Measurements from ENCODE around the gene SAMD11. TPM values are rescaled to one million over a fixed set of nuclear protein-coding genes. Genes with fewer than 3 reads are reported as not detected.
"Not testable (repeated sequence)": the region's sequence is repeated elsewhere in the genome, so short reads cannot be mapped to it uniquely, and the experiment has no call there.

Gene SAMD11
- not detected for total RNA-seq
- polyA plus RNA-seq (2013, experiment 1 of 2) = not detected
- 0.29 TPM for polyA plus RNA-seq (2013, experiment 2 of 2)
- total RNA-seq = 0 to 0.68 (median 0.06) reads per million in 172 experiments

GRCh38 chr1:923131-923990, at the start of gene SAMD11:
Gene SAMD11, plus strand, starts transcription at chr1:923923. Its CDS starts 509 bp downstream, at chr1:924432.
- Mint-ChIP-seq H3K9me3 (no peaks in the 10 kb centered on the region), H3K4me3 (peak within 1 kb of the TSS; percentile 86), H3K36me3 (ENCODE audit: low read depth) (no peaks in the 10 kb centered on the region), H3K27ac (no peak within 1 kb of the TSS), H3K27me3 (peaks cover 62% of the 10 kb centered on the region), H3K4me1 (ENCODE audit: low read depth) (peaks cover 17% of the 10 kb centered on the region)
- ChIA-PET POLR2A (no interaction called here), CTCF (no interaction called here)
- peak; percentile 53 for ATAC-seq (ENCODE audit: poor library complexity)
- Histone ChIP-seq H3K4me1 (ENCODE audit: insufficient read depth, low read length) (peaks cover 44% of the 10 kb centered on the region), H3K36me3 (ENCODE audit: insufficient read depth, low read length) (no peaks in the 10 kb centered on the region), H3K27ac (ENCODE audit: low read depth in 1 of 2, low read length in 2 of 2) (no peak within 1 kb of the TSS), H3K4me3 (ENCODE audit: low read length) (peak within 1 kb of the TSS; percentile 41), H3K9me3 (ENCODE audit: control insufficient read depth in 1 of 2, insufficient read depth in 1 of 2, low read length in 2 of 2) (peaks cover 0 to 53% of the 10 kb centered on the region in 2 experiments), H3K27me3 (ENCODE audit: control insufficient read depth in 1 of 2, insufficient read depth in 2 of 2, low read length in 2 of 2) (peaks cover 51 to 66% of the 10 kb centered on the region in 2 experiments)
- no peak for TF ChIP-seq CTCF (IDR thresholded peaks at IDR 0.05)
- peak; percentile 51 to 84 (median 65) for DNase-seq
- intact Hi-C loops (cut with DNase I, micrococcal nuclease) = no loop called here

- H3K27ac Mint-ChIP-seq; H3K4me1 ChIP-seq (ENCODE audit: insufficient read depth, low read length); intact Hi-C loops (cut with DNase I, micrococcal nuclease); CTCF ChIA-PET; DNase-seq; H3K27me3 Mint-ChIP-seq; H3K27ac ChIP-seq (ENCODE audit: low read depth in 1 of 2, low read length in 2 of 2); H3K36me3 Mint-ChIP-seq (ENCODE audit: low read depth); H3K4me1 Mint-ChIP-seq (ENCODE audit: low read depth); POLR2A ChIA-PET; ATAC-seq (ENCODE audit: poor library complexity); H3K4me3 Mint-ChIP-seq; H3K27me3 ChIP-seq (ENCODE audit: control insufficient read depth in 1 of 2, insufficient read depth in 2 of 2, low read length in 2 of 2); H3K4me3 ChIP-seq (ENCODE audit: low read length); H3K9me3 Mint-ChIP-seq; H3K36me3 ChIP-seq (ENCODE audit: insufficient read depth, low read length); H3K9me3 ChIP-seq (ENCODE audit: control insufficient read depth in 1 of 2, insufficient read depth in 1 of 2, low read length in 2 of 2): not testable (repeated sequence)
Measured at GRCh38 chr1:876428-877208, 47.1 kb upstream of the SAMD11 start.

- H3K27me3 ChIP-seq (ENCODE audit: control insufficient read depth in 1 of 2, insufficient read depth in 2 of 2, low read length in 2 of 2); H3K4me3 Mint-ChIP-seq; H3K27ac Mint-ChIP-seq; H3K27me3 Mint-ChIP-seq; H3K4me1 ChIP-seq (ENCODE audit: insufficient read depth, low read length); DNase-seq; H3K36me3 ChIP-seq (ENCODE audit: insufficient read depth, low read length); POLR2A ChIA-PET; ATAC-seq (ENCODE audit: poor library complexity); H3K4me3 ChIP-seq (ENCODE audit: low read length); H3K9me3 ChIP-seq (ENCODE audit: control insufficient read depth in 1 of 2, insufficient read depth in 1 of 2, low read length in 2 of 2); H3K4me1 Mint-ChIP-seq (ENCODE audit: low read depth); CTCF ChIA-PET; H3K36me3 Mint-ChIP-seq (ENCODE audit: low read depth); intact Hi-C loops (cut with DNase I, micrococcal nuclease); H3K9me3 Mint-ChIP-seq; H3K27ac ChIP-seq (ENCODE audit: low read depth in 1 of 2, low read length in 2 of 2): not testable (repeated sequence)
Measured at GRCh38 chr1:877209-877986, 46.3 kb upstream of the SAMD11 start.

- H3K9me3 Mint-ChIP-seq; POLR2A ChIA-PET; H3K27me3 ChIP-seq (ENCODE audit: control insufficient read depth in 1 of 2, insufficient read depth in 2 of 2, low read length in 2 of 2); H3K4me1 ChIP-seq (ENCODE audit: insufficient read depth, low read length); DNase-seq; CTCF ChIA-PET; H3K36me3 Mint-ChIP-seq (ENCODE audit: low read depth); intact Hi-C loops (cut with DNase I, micrococcal nuclease); H3K27ac ChIP-seq (ENCODE audit: low read depth in 1 of 2, low read length in 2 of 2); H3K9me3 ChIP-seq (ENCODE audit: control insufficient read depth in 1 of 2, insufficient read depth in 1 of 2, low read length in 2 of 2); H3K36me3 ChIP-seq (ENCODE audit: insufficient read depth, low read length); H3K4me3 Mint-ChIP-seq; H3K4me3 ChIP-seq (ENCODE audit: low read length); H3K27ac Mint-ChIP-seq; H3K4me1 Mint-ChIP-seq (ENCODE audit: low read depth); ATAC-seq (ENCODE audit: poor library complexity): not testable (repeated sequence)
- H3K27me3 Mint-ChIP-seq = peaks cover 36% of the 10 kb centered on the region
Measured at GRCh38 chr1:880511-880910, 43.2 kb upstream of the SAMD11 start.

GRCh38 chr1:880915-881314, 42.8 kb upstream of the SAMD11 start:
- not testable (repeated sequence) for H3K4me1 ChIP-seq (ENCODE audit: insufficient read depth, low read length); H3K4me3 ChIP-seq (ENCODE audit: low read length)

More at GRCh38 chr1:880915-881314, 42.8 kb upstream of the SAMD11 start:
- ATAC-seq (ENCODE audit: poor library complexity); H3K9me3 Mint-ChIP-seq; H3K4me3 Mint-ChIP-seq; intact Hi-C loops (cut with DNase I, micrococcal nuclease); H3K9me3 ChIP-seq (ENCODE audit: control insufficient read depth in 1 of 2, insufficient read depth in 1 of 2, low read length in 2 of 2); H3K36me3 ChIP-seq (ENCODE audit: insufficient read depth, low read length); H3K27ac ChIP-seq (ENCODE audit: low read depth in 1 of 2, low read length in 2 of 2); DNase-seq; CTCF ChIA-PET; POLR2A ChIA-PET; H3K27ac Mint-ChIP-seq; H3K27me3 ChIP-seq (ENCODE audit: control insufficient read depth in 1 of 2, insufficient read depth in 2 of 2, low read length in 2 of 2); H3K4me1 Mint-ChIP-seq (ENCODE audit: low read depth); H3K36me3 Mint-ChIP-seq (ENCODE audit: low read depth): not testable (repeated sequence)
- H3K27me3 Mint-ChIP-seq = peaks cover 40% of the 10 kb centered on the region
